SK-N-SH (cell line): ENCODE measurements around the gene SMIM7.

Source experiments
- CHD2 ChIP-seq: fragments of 150-350 bp; IDR thresholded peaks from 2 replicates; pipeline ENCODE4 v1.6.1; 2018; ENCODE audit warnings: low read length; ENCODE audit not compliant: partially characterized antibody
- CTCF ChIP-seq: fragments of 200-600 bp; sonication (generic); IDR thresholded peaks from 2 replicates; pipeline ENCODE4 v1.6.1; 2017; ENCODE audit warnings: antibody characterized with exemption, mild to moderate bottlenecking, moderate library complexity
- GABPA ChIP-seq: IDR thresholded peaks from 2 replicates; pipeline ENCODE4 v1.4.0; 2012; ENCODE audit warnings: low read depth, mild to moderate bottlenecking
- NFIC ChIP-seq: IDR thresholded peaks from 2 replicates; pipeline ENCODE4 v1.4.0; 2012; ENCODE audit warnings: borderline replicate concordance
- RAD21 ChIP-seq: IDR thresholded peaks from 2 replicates; pipeline ENCODE4 v1.6.1; 2012; ENCODE audit warnings: mild to moderate bottlenecking, low read length
- REST ChIP-seq: IDR thresholded peaks from 2 replicates; pipeline ENCODE4 v1.6.1; 2012; ENCODE audit warnings: mild to moderate bottlenecking, low read depth, low read length, moderate library complexity
- SIN3A ChIP-seq: IDR thresholded peaks from 2 replicates; pipeline ENCODE4 v1.6.1; 2012; ENCODE audit warnings: low read depth, mild to moderate bottlenecking, low read length, moderate library complexity, borderline replicate concordance
- USF1 ChIP-seq: IDR thresholded peaks from 2 replicates; pipeline ENCODE4 v1.4.0; 2012; ENCODE audit warnings: low read depth, borderline replicate concordance
- USF2 ChIP-seq: fragments of 150-350 bp; IDR thresholded peaks from 2 replicates; pipeline ENCODE4 v1.6.1; 2017; ENCODE audit warnings: antibody characterized with exemption, low read length, low read depth, borderline replicate concordance

GRCh38 chr19:16678498-16678897 lies 18.6 kb upstream of the SMIM7 start:
- TF ChIP-seq CTCF (no peak), CHD2 (no peak), USF1 (no peak), USF2 (no peak), REST (no peak), SIN3A (no peak), NFIC (no peak), GABPA (no peak), RAD21 (no peak)
